H9 (cell line): ENCODE data around the gene PJA1. TPM values are rescaled to one million over a fixed set of nuclear protein-coding genes. Genes with fewer than 3 reads are reported as not detected.

Source experiments
- DNase-seq: peaks from one replicate; pipeline ENCODE4 v3.0.0-alpha.2; 2017
- H2AFZ ChIP-seq: one replicate; pipeline ENCODE4 v1.6.1; 2013; ENCODE audit warnings: mild to moderate bottlenecking, low read length, control low read depth, moderate library complexity
- H2AK5ac ChIP-seq: 2 replicates; pipeline ENCODE4 v1.6.1; 2013; ENCODE audit warnings: low read length, control low read depth, mixed read lengths; ENCODE audit not compliant: insufficient read length
- H2BK120ac ChIP-seq: one replicate; pipeline ENCODE4 v1.6.1; 2013; ENCODE audit warnings: low read depth, mild to moderate bottlenecking, low read length, control low read depth, inconsistent platforms; ENCODE audit not compliant: poor library complexity, severe bottlenecking
- H2BK12ac ChIP-seq: 2 replicates; pipeline ENCODE4 v1.6.1; 2013; ENCODE audit warnings: low read length, control low read depth, mixed read lengths, low read depth; ENCODE audit not compliant: insufficient read length
- H2BK15ac ChIP-seq: 2 replicates; pipeline ENCODE4 v1.6.1; 2013; ENCODE audit warnings: low read depth, low read length, control low read depth
- H2BK20ac ChIP-seq: one replicate; pipeline ENCODE4 v1.6.1; 2013; ENCODE audit warnings: low read depth, mild to moderate bottlenecking, low read length, control low read depth, inconsistent platforms; ENCODE audit not compliant: poor library complexity, severe bottlenecking
- H2BK5ac ChIP-seq: 2 replicates; pipeline ENCODE4 v1.6.1; 2013; ENCODE audit warnings: low read length, control low read depth, mixed read lengths; ENCODE audit not compliant: insufficient read length
- H3K14ac ChIP-seq: 2 replicates; pipeline ENCODE4 v1.6.1; 2013; ENCODE audit warnings: low read length, control low read depth; ENCODE audit not compliant: insufficient read depth
- H3K18ac ChIP-seq: 2 replicates; pipeline ENCODE4 v1.6.1; 2013; ENCODE audit warnings: low read depth, mild to moderate bottlenecking, mixed read lengths, low read length, control low read depth; ENCODE audit not compliant: insufficient read length
- H3K23ac ChIP-seq: 2 replicates; pipeline ENCODE4 v1.6.1; 2013; ENCODE audit warnings: low read length, control low read depth, mixed read lengths, low read depth; ENCODE audit not compliant: insufficient read length
- H3K23me2 ChIP-seq: 2 replicates; pipeline ENCODE4 v1.6.1; 2013; ENCODE audit warnings: low read depth, mild to moderate bottlenecking, mixed read lengths, low read length, control low read depth; ENCODE audit not compliant: insufficient read length, poor library complexity, severe bottlenecking
- H3K27ac ChIP-seq: 2 replicates; pipeline ENCODE4 v1.5.1; 2013; ENCODE audit warnings: low read length, control low read depth, mixed read lengths, low read depth; ENCODE audit not compliant: insufficient read length
- H3K27me3 ChIP-seq: 2 replicates; pipeline ENCODE4 v1.6.1; 2013; ENCODE audit warnings: low read length, control low read depth, inconsistent platforms; ENCODE audit not compliant: insufficient read depth
- H3K4ac ChIP-seq: 2 replicates; pipeline ENCODE4 v1.6.1; 2013; ENCODE audit warnings: low read depth, mild to moderate bottlenecking, control low read depth, inconsistent platforms, low read length, moderate library complexity
- H3K4me1 ChIP-seq: 2 replicates; pipeline ENCODE4 v1.6.1; 2013; ENCODE audit warnings: low read length, control low read depth, inconsistent platforms; ENCODE audit not compliant: insufficient read depth
- H3K4me2 ChIP-seq: 2 replicates; pipeline ENCODE4 v1.6.1; 2013; ENCODE audit warnings: low read length, control low read depth, mixed read lengths; ENCODE audit not compliant: insufficient read length, insufficient read depth
- H3K56ac ChIP-seq: 2 replicates; pipeline ENCODE4 v1.6.1; 2013; ENCODE audit warnings: low read depth, mild to moderate bottlenecking, mixed read lengths, low read length, control low read depth; ENCODE audit not compliant: insufficient read length
- H3K79me1 ChIP-seq: 2 replicates; pipeline ENCODE4 v1.6.1; 2013; ENCODE audit warnings: low read depth, mild to moderate bottlenecking, moderate library complexity, low read length, control low read depth, inconsistent platforms; ENCODE audit not compliant: insufficient read depth, poor library complexity, severe bottlenecking
- H3K79me2 ChIP-seq: 2 replicates; pipeline ENCODE4 v1.6.1; 2013; ENCODE audit warnings: low read length, control low read depth, inconsistent platforms; ENCODE audit not compliant: insufficient read depth
- H3K9ac ChIP-seq: 2 replicates; pipeline ENCODE4 v1.6.1; 2013; ENCODE audit warnings: low read length, control low read depth, mixed read lengths; ENCODE audit not compliant: insufficient read length; ENCODE audit errors: extremely low read depth
- H3K9me3 ChIP-seq: one replicate; pipeline ENCODE4 v1.6.1; 2013; ENCODE audit warnings: low read depth, low read length, inconsistent platforms; ENCODE audit not compliant: control insufficient read depth
- H3T11ph ChIP-seq: one replicate; pipeline ENCODE4 v1.6.1; 2013; ENCODE audit warnings: mild to moderate bottlenecking, low read length, control low read depth, inconsistent platforms
- H4K20me1 ChIP-seq: one replicate; pipeline ENCODE4 v1.6.1; 2013; ENCODE audit not compliant: control insufficient read depth, insufficient read length, insufficient read depth
- H4K5ac ChIP-seq: 2 replicates; pipeline ENCODE4 v1.6.1; 2013; ENCODE audit warnings: low read depth, mild to moderate bottlenecking, mixed read lengths, low read length, control low read depth; ENCODE audit not compliant: insufficient read length
- H4K8ac ChIP-seq: replicated peaks from 2 replicates; pipeline ENCODE4 v1.6.1; 2013; ENCODE audit warnings: low read length, control low read depth, mixed read lengths, low read depth; ENCODE audit not compliant: insufficient read length
- H4K91ac ChIP-seq: 2 replicates; pipeline ENCODE4 v1.6.1; 2013; ENCODE audit warnings: low read depth, mild to moderate bottlenecking, moderate library complexity, mixed read lengths, low read length, control low read depth; ENCODE audit not compliant: insufficient read length
- H3K27ac Mint-ChIP-seq, 3 experiments: 2 replicates in 2 of 3; 3 replicates in 1 of 3; pipeline ENCODE4 v1.8.0; 2020 to 2021; ENCODE audit warnings: mixed read lengths in 3 of 3, mild to moderate bottlenecking in 1 of 3, moderate library complexity in 1 of 3
- H3K27me3 Mint-ChIP-seq: 2 replicates; pipeline ENCODE4 v1.8.0; 2021; ENCODE audit warnings: low read depth, mild to moderate bottlenecking, moderate library complexity, mixed read lengths
- H3K36me3 Mint-ChIP-seq, 3 experiments: 2 replicates in 2 of 3; 3 replicates in 1 of 3; pipeline ENCODE4 v1.8.0; 2020 to 2021; ENCODE audit warnings: low read depth in 3 of 3, mixed read lengths in 3 of 3; ENCODE audit not compliant: insufficient read depth in 1 of 3
- H3K4me1 Mint-ChIP-seq, 2 experiments: 2 replicates each; pipeline ENCODE4 v1.8.0; 2020; ENCODE audit warnings: mixed read lengths in 2 of 2
- H3K4me3 Mint-ChIP-seq, 2 experiments: 2 replicates in 1 of 2; 3 replicates in 1 of 2; pipeline ENCODE4 v1.8.0; 2020 to 2021; ENCODE audit warnings: mild to moderate bottlenecking in 2 of 2, mixed read lengths in 2 of 2, moderate library complexity in 1 of 2
- H3K9me3 Mint-ChIP-seq, 2 experiments: 2 replicates in 1 of 2; 3 replicates in 1 of 2; pipeline ENCODE4 v1.8.0; 2020; ENCODE audit warnings: mild to moderate bottlenecking in 2 of 2, mixed read lengths in 2 of 2, moderate library complexity in 1 of 2
- WGBS: extraction: QIAGEN DNeasy Blood & Tissue Kit; methylation state at CpG from one replicate; pipeline ENCODE4 v1.1.7; 2013; ENCODE audit warnings: missing lambda C conversion rate, low lambda C conversion rate, mixed read lengths; ENCODE audit not compliant: insufficient read length; ENCODE audit errors: extremely low coverage; 5-methylcytosine and 5-hydroxymethylcytosine counted together
- total RNA-seq: library from RNA; stranded (reverse); gene quantifications from 2 replicates; pipeline ENCODE4 v1.2.1, GENCODE V29; 2021
- TF ChIP-seq, protein P1 (sequence below): fragments of 200-600 bp; sonication (generic); conservative IDR thresholded peaks from 3 replicates; pipeline ENCODE4 v1.8.0; 2021; ENCODE audit warnings: antibody characterized with exemption, mild to moderate bottlenecking

PJA1 gene
- total RNA-seq, 1 experiment from 2014 or later = 41.4 TPM

- Histone ChIP-seq H3K23me2 (no peaks in the 10 kb centered on the region), H3K4ac (no peak overlapping the region), H2BK120ac (no peak overlapping the region), H3T11ph (no peak overlapping the region), H2AFZ (no peak overlapping the region), H3K4me1 (peaks cover 3% of the 10 kb centered on the region; the same call in 1 of the 2 replicates), H3K79me1 (no peaks in the 10 kb centered on the region), H4K8ac (no peak overlapping the region), H3K9ac (no peak overlapping the region), H3K27me3 (no peaks in the 10 kb centered on the region), H3K4me2 (no peak overlapping the region), H4K5ac (no peak overlapping the region), H3K23ac (no peak overlapping the region), H2BK12ac (no peak overlapping the region), H2BK20ac (no peak overlapping the region), H4K20me1 (no peaks in the 10 kb centered on the region), H4K91ac (no peak overlapping the region), H3K79me2 (no peaks in the 10 kb centered on the region), H3K18ac (no peak overlapping the region), H3K27ac (no peak overlapping the region), H3K56ac (no peak overlapping the region), H2BK5ac (no peak overlapping the region), H3K9me3 (no peaks in the 10 kb centered on the region), H3K14ac (no peak overlapping the region), H2BK15ac (no peak overlapping the region), H2AK5ac (no peak overlapping the region)
- Mint-ChIP-seq H3K4me3 (no peak overlapping the region), H3K4me1 (peaks cover 32 to 38% of the 10 kb centered on the region in 2 experiments), H3K27me3 (peaks cover 10% of the 10 kb centered on the region), H3K36me3 (no peaks in the 10 kb centered on the region; a peak in 4 of 7 replicates), H3K27ac (no peak overlapping the region; a peak in 1 of 7 replicates), H3K9me3 (peaks cover 74 to 81% of the 10 kb centered on the region in 2 experiments)
- DNase-seq = no peak
- TF ChIP-seq, protein P1, sequence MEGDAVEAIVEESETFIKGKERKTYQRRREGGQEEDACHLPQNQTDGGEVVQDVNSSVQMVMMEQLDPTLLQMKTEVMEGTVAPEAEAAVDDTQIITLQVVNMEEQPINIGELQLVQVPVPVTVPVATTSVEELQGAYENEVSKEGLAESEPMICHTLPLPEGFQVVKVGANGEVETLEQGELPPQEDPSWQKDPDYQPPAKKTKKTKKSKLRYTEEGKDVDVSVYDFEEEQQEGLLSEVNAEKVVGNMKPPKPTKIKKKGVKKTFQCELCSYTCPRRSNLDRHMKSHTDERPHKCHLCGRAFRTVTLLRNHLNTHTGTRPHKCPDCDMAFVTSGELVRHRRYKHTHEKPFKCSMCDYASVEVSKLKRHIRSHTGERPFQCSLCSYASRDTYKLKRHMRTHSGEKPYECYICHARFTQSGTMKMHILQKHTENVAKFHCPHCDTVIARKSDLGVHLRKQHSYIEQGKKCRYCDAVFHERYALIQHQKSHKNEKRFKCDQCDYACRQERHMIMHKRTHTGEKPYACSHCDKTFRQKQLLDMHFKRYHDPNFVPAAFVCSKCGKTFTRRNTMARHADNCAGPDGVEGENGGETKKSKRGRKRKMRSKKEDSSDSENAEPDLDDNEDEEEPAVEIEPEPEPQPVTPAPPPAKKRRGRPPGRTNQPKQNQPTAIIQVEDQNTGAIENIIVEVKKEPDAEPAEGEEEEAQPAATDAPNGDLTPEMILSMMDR = no peak
- WGBS = no CpG with 5 or more reads among the region's 7 CpGs
Observed at GRCh38 chrX:69143530-69143929, 21.7 kb downstream of the PJA1 start.
